OCI-LY1 (cell line): ENCODE data around the gene SLC19A1.

Experiments used
- H2AFZ ChIP-seq: fragments of 200-600 bp; sonication (generic), shearing (Covaris generic); 2 replicates; pipeline ENCODE4 v1.6.0; 2014; ENCODE audit warnings: antibody characterized with exemption, mild to moderate bottlenecking, low read length
- H3F3A ChIP-seq: fragments of 200-600 bp; sonication (generic), shearing (Covaris generic); 2 replicates; pipeline ENCODE4 v1.6.0; 2014; ENCODE audit warnings: mild to moderate bottlenecking, antibody characterized with exemption, low read length, moderate library complexity; ENCODE audit not compliant: insufficient read depth
- H3K27ac ChIP-seq: fragments of 200-600 bp; sonication (generic); 2 replicates; pipeline ENCODE4 v1.5.1; 2014; ENCODE audit warnings: low read length, mixed run types, mild to moderate bottlenecking, low read depth; ENCODE audit not compliant: poor library complexity, severe bottlenecking
- H3K27me3 ChIP-seq: fragments of 200-600 bp; sonication (generic); 2 replicates; pipeline ENCODE4 v1.6.0; 2014; ENCODE audit warnings: antibody characterized with exemption, mild to moderate bottlenecking, low read length, moderate library complexity; ENCODE audit not compliant: insufficient read depth
- H3K36me3 ChIP-seq: fragments of 200-600 bp; sonication (generic); 2 replicates; pipeline ENCODE4 v1.6.1; 2014; ENCODE audit warnings: mild to moderate bottlenecking, antibody characterized with exemption, low read length, moderate library complexity, mixed read lengths; ENCODE audit not compliant: insufficient read depth
- H3K4me1 ChIP-seq: fragments of 200-600 bp; sonication (generic); 2 replicates; pipeline ENCODE4 v1.5.1; 2014; ENCODE audit warnings: mild to moderate bottlenecking, low read length, moderate library complexity; ENCODE audit not compliant: insufficient read depth, severe bottlenecking
- H3K4me2 ChIP-seq: fragments of 200-600 bp; sonication (generic), shearing (Covaris generic); 2 replicates; pipeline ENCODE4 v1.6.1; 2014; ENCODE audit warnings: low read length
- H3K4me3 ChIP-seq: fragments of 200-600 bp; sonication (generic); 2 replicates; pipeline ENCODE4 v1.5.1; 2014; ENCODE audit warnings: low read length, low read depth, mild to moderate bottlenecking, mixed read lengths; ENCODE audit not compliant: poor library complexity, severe bottlenecking
- H3K79me2 ChIP-seq: fragments of 200-600 bp; shearing (Covaris generic); 2 replicates; pipeline ENCODE4 v1.6.1; 2016; ENCODE audit warnings: mixed run types, low read length, mixed read lengths; ENCODE audit not compliant: insufficient read depth
- H3K9ac ChIP-seq: fragments of 200-600 bp; sonication (generic), shearing (Covaris generic); 2 replicates; pipeline ENCODE4 v1.6.1; 2014; ENCODE audit warnings: mild to moderate bottlenecking, low read length, mixed read lengths
- H3K9me2 ChIP-seq: fragments of 200-600 bp; sonication (generic), shearing (Covaris generic); 2 replicates; pipeline ENCODE4 v1.6.1; 2014; ENCODE audit warnings: low read depth, mild to moderate bottlenecking, low read length, mixed read lengths
- H3K9me3 ChIP-seq: fragments of 200-600 bp; shearing (Covaris generic); 2 replicates; pipeline ENCODE4 v1.6.1; 2014; ENCODE audit warnings: low read length, mixed read lengths
- H4K20me1 ChIP-seq: fragments of 200-600 bp; sonication (generic), shearing (Covaris generic); 2 replicates; pipeline ENCODE4 v1.6.0; 2016; ENCODE audit warnings: mild to moderate bottlenecking, low read length; ENCODE audit not compliant: insufficient read depth
- CTCF ChIP-seq: fragments of 200-600 bp; sonication (generic), shearing (Covaris generic); IDR thresholded peaks from 2 replicates; pipeline ENCODE4 v1.5.1; 2017; ENCODE audit warnings: mild to moderate bottlenecking, antibody characterized with exemption, low read length, moderate library complexity, mixed read lengths
- EZH2 ChIP-seq: fragments of 200-600 bp; sonication (generic), shearing (Covaris generic); IDR thresholded peaks from 2 replicates; pipeline ENCODE4 v1.8.0; 2017; ENCODE audit warnings: borderline replicate concordance, mixed run types, mild to moderate bottlenecking, antibody characterized with exemption, low read length, moderate library complexity, mixed read lengths

SLC19A1 gene

GRCh38 chr21:45542667-45543370 lies 579 bp upstream of the SLC19A1 start:
- H3K4me1 ChIP-seq = peaks cover 7% of the 10 kb centered on the region
- TF ChIP-seq CTCF = no peak
- no peak for TF ChIP-seq EZH2

GRCh38 chr21:45541221-45542039 lies 810 bp downstream of the SLC19A1 start:
- Histone ChIP-seq H4K20me1 (no peaks in the 10 kb centered on the region), H3F3A (no peaks in the 10 kb centered on the region), H3K4me2 (peak overlapping the region; percentile 76), H3K4me1 (peaks cover 7% of the 10 kb centered on the region), H3K27me3 (no peaks in the 10 kb centered on the region; the same call in 1 of the 2 replicates), H3K79me2 (no peaks in the 10 kb centered on the region), H3K9ac (peak overlapping the region; percentile 69), H3K9me2 (no peaks in the 10 kb centered on the region), H3K27ac (no peak overlapping the region), H3K9me3 (no peaks in the 10 kb centered on the region), H3K4me3 (peak overlapping the region; percentile 64), H3K36me3 (no peaks in the 10 kb centered on the region), H2AFZ (no peak overlapping the region)
- TF ChIP-seq EZH2 (no peak), CTCF (no peak)

More at GRCh38 chr21:45542667-45543370, 579 bp upstream of the SLC19A1 start:
- H3K4me2 ChIP-seq = peak overlapping the region; percentile 49
- no peaks in the 10 kb centered on the region for H3K9me3 ChIP-seq
- no peaks in the 10 kb centered on the region; the same call in 1 of the 2 replicates for H3K27me3 ChIP-seq
- peak overlapping the region; percentile 39; the same call in 1 of the 2 replicates for H3K9ac ChIP-seq
- no peaks in the 10 kb centered on the region for H4K20me1 ChIP-seq
- peak overlapping the region; percentile 64 for H3K4me3 ChIP-seq
- no peaks in the 10 kb centered on the region for H3F3A ChIP-seq
- no peaks in the 10 kb centered on the region for H3K36me3 ChIP-seq
- H3K27ac ChIP-seq = no peak overlapping the region
- no peaks in the 10 kb centered on the region for H3K9me2 ChIP-seq
- no peak overlapping the region for H2AFZ ChIP-seq
- H3K79me2 ChIP-seq = no peaks in the 10 kb centered on the region

GRCh38 chr21:45540601-45540970 lies 1.7 kb downstream of the SLC19A1 start:
- TF ChIP-seq EZH2 (no peak), CTCF (no peak)
- no peaks in the 10 kb centered on the region for H3K36me3 ChIP-seq
- no peaks in the 10 kb centered on the region for H4K20me1 ChIP-seq
- H2AFZ ChIP-seq = no peak overlapping the region
- peaks cover 7% of the 10 kb centered on the region for H3K4me1 ChIP-seq
- H3K9ac ChIP-seq = no peak overlapping the region; the same call in 1 of the 2 replicates
- no peaks in the 10 kb centered on the region for H3K79me2 ChIP-seq
- H3K27me3 ChIP-seq = no peaks in the 10 kb centered on the region; the same call in 1 of the 2 replicates
- H3K9me3 ChIP-seq = no peaks in the 10 kb centered on the region
- peak overlapping the region; percentile 64 for H3K4me3 ChIP-seq
- no peaks in the 10 kb centered on the region for H3K9me2 ChIP-seq
- H3K27ac ChIP-seq = no peak overlapping the region
- peak overlapping the region; percentile 76 for H3K4me2 ChIP-seq
- H3F3A ChIP-seq = no peaks in the 10 kb centered on the region
